Endothelial cell of umbilical vein (primary cell): ENCODE results near the gene DNMT3L. TPM values are rescaled to one million over a fixed set of nuclear protein-coding genes. Genes with fewer than 3 reads are reported as not detected.

Source experiments
- BruUV-seq: library from RNA; stranded (reverse); fragments of 400-500 nt; replicated peaks from 2 replicates; lab custom pipeline; 2021; lab: Mats Ljungman, UMichigan
- CTCF ChIA-PET: fragments of 300-600, 350-600 bp; sonication (Branson Sonifier 250); formaldehyde crosslinking; loops from one replicate; lab custom pipeline; 2021; ENCODE audit warnings: antibody characterized with exemption, inconsistent platforms; lab: Charles Lee
- POLR2A ChIA-PET: fragments of 300-600, 350-600 bp; sonication (Branson Sonifier 250); formaldehyde crosslinking; loops from one replicate; lab custom pipeline; 2021; ENCODE audit warnings: antibody characterized with exemption, inconsistent platforms; lab: Charles Lee
- DNase-seq: peaks from one replicate; pipeline ENCODE4 v3.0.0-alpha.2; 2011; ENCODE audit warnings: low read depth, low spot score
- FAIRE-seq: peaks from 2 replicates; lab custom pipeline; 2011; peaks lifted over from hg19 to GRCh38; lab: Jason Lieb, UNC
- H2AFZ ChIP-seq: 2 replicates; pipeline ENCODE4 v1.6.0; 2012; ENCODE audit warnings: low read depth, low read length, control low read depth, inconsistent platforms
- H3K27ac ChIP-seq: 2 replicates; pipeline ENCODE4 v1.5.1; 2011; ENCODE audit warnings: low read depth, mild to moderate bottlenecking, control low read depth, low read length, moderate library complexity; ENCODE audit not compliant: insufficient read depth
- H3K27me3 ChIP-seq, 2 experiments: 2 replicates each; pipeline versions ENCODE4 v1.6.0 to v1.6.1; 2011; ENCODE audit warnings: low read length in 2 of 2, mixed read lengths in 1 of 2; ENCODE audit not compliant: control insufficient read depth in 2 of 2, insufficient read depth in 2 of 2
- H3K36me3 ChIP-seq, 2 experiments: 2 replicates in 1 of 2; 3 replicates in 1 of 2; pipeline ENCODE4 v1.5.1; 2011; ENCODE audit warnings: low read length in 2 of 2, mild to moderate bottlenecking in 1 of 2, moderate library complexity in 1 of 2; ENCODE audit not compliant: control insufficient read depth in 2 of 2, insufficient read depth in 2 of 2; ENCODE audit errors: extremely low read depth in 1 of 2
- H3K4me1 ChIP-seq: 3 replicates; pipeline ENCODE4 v1.5.1; 2011; ENCODE audit warnings: mild to moderate bottlenecking, low read length; ENCODE audit not compliant: control insufficient read depth, insufficient read depth; ENCODE audit errors: extremely low read depth
- H3K4me2 ChIP-seq: 2 replicates; pipeline ENCODE4 v1.6.1; 2011; ENCODE audit warnings: low read length, control low read depth, mixed read lengths; ENCODE audit not compliant: insufficient read depth
- H3K4me3 ChIP-seq, 3 experiments: fragments of 200-600 bp in 1 of 3; sonication (generic), shearing (Covaris generic) in 1 of 3; replicated peaks in 1 of 3; 2 replicates each; pipeline ENCODE4 v1.5.1; 2011 to 2016; ENCODE audit warnings: control low read depth in 3 of 3, low read length in 3 of 3, mild to moderate bottlenecking in 2 of 3, inconsistent platforms in 1 of 3, low read depth in 1 of 3, moderate library complexity in 1 of 3; ENCODE audit not compliant: insufficient read depth in 1 of 3
- H3K79me2 ChIP-seq: 2 replicates; pipeline ENCODE4 v1.6.0; 2012; ENCODE audit warnings: low read length, inconsistent platforms; ENCODE audit not compliant: control insufficient read depth, insufficient read depth
- H3K9ac ChIP-seq: replicated peaks from 2 replicates; pipeline ENCODE3; 2011; ENCODE audit warnings: low read length, control low read depth; ENCODE audit not compliant: insufficient read depth; ENCODE audit errors: extremely low read depth
- H3K9me1 ChIP-seq: replicated peaks from 3 replicates; pipeline ENCODE4 v1.6.0; 2011; ENCODE audit warnings: mild to moderate bottlenecking, low read length; ENCODE audit not compliant: control insufficient read depth, insufficient read depth; ENCODE audit errors: extremely low read depth
- H3K9me3 ChIP-seq: replicated peaks from 2 replicates; pipeline ENCODE4 v1.5.1; 2012; ENCODE audit warnings: low read length, inconsistent platforms; ENCODE audit not compliant: control insufficient read depth, insufficient read depth
- H4K20me1 ChIP-seq: replicated peaks from 2 replicates; pipeline ENCODE3; 2011; ENCODE audit warnings: mild to moderate bottlenecking, low read length; ENCODE audit not compliant: control insufficient read depth, insufficient read depth; ENCODE audit errors: extremely low read depth
- EZH2 ChIP-seq: IDR thresholded peaks from 2 replicates; pipeline ENCODE4 v1.6.1; 2012; ENCODE audit warnings: borderline replicate concordance, low read depth, mild to moderate bottlenecking, moderate library complexity, low read length, inconsistent platforms; ENCODE audit not compliant: severe bottlenecking
- FOS ChIP-seq: IDR thresholded peaks from 2 replicates; pipeline ENCODE4 v1.6.1; 2011; ENCODE audit warnings: mild to moderate bottlenecking, low read length, moderate library complexity, borderline replicate concordance; ENCODE audit not compliant: insufficient read depth
- GATA2 ChIP-seq: IDR thresholded peaks from 2 replicates; pipeline ENCODE4 v1.7.0; 2011; ENCODE audit warnings: low read depth, mild to moderate bottlenecking, moderate library complexity, mixed read lengths, low read length; ENCODE audit not compliant: insufficient read length, insufficient read depth
- JUN ChIP-seq: IDR thresholded peaks from 2 replicates; pipeline ENCODE4 v1.6.1; 2011; ENCODE audit warnings: borderline replicate concordance, low read depth; ENCODE audit not compliant: insufficient read length, insufficient read depth
- MYC ChIP-seq: IDR thresholded peaks from one replicate; pipeline ENCODE4 v1.6.1; 2011; ENCODE audit warnings: mild to moderate bottlenecking, low read depth, low read length
- POLR2A ChIP-seq: IDR thresholded peaks from 2 replicates; pipeline ENCODE4 v1.6.1; 2012; ENCODE audit warnings: low read depth, mild to moderate bottlenecking, control low read depth, low read length
- POLR2AphosphoS5 ChIP-seq: IDR thresholded peaks from 2 replicates; pipeline ENCODE4 v1.6.1; 2012; ENCODE audit warnings: low read depth, mild to moderate bottlenecking, control low read depth, low read length, moderate library complexity; ENCODE audit not compliant: insufficient read depth
- dilution Hi-C: fragments of 300-500 bp; cut with MboI; formaldehyde crosslinking; loops from one replicate; pipeline ENCODE4 v1.15.0; 2019; ENCODE audit warnings: low sequenced_read_pairs; ENCODE audit not compliant: extremely low pct_ligation_motif_present
- intact Hi-C: fragments of 100-400 bp; cut with micrococcal nuclease; formaldehyde crosslinking; loops from one replicate; pipeline ENCODE4 v1.10.0; 2022
- polyA plus RNA-seq, 4 experiments: library from polyadenylated mRNA; depleted of rRNA in 3 of 4; stranded (reverse) in 3 of 4; unstranded in 1 of 4; fragments of >200 nt; gene quantifications; 2 replicates each; pipeline versions ENCODE4 v1.2.1 to v1.2.3, GENCODE V29; 2011 to 2012; ENCODE audit warnings: missing spikeins in 1 of 4
- total RNA-seq: library from RNA; stranded (reverse); gene quantifications from 2 replicates; pipeline ENCODE4 v1.2.3, GENCODE V29; 2021
- TF ChIP-seq, protein P1 (sequence below), 2 donors: IDR thresholded peaks; 1 replicate in 1 of 2; 2 replicates in 1 of 2; pipeline ENCODE4 v1.5.1; 2011; ENCODE audit warnings: low read length in 2 of 2, mild to moderate bottlenecking in 2 of 2, moderate library complexity in 2 of 2, control low read depth in 1 of 2, inconsistent platforms in 1 of 2, low read depth in 1 of 2; ENCODE audit not compliant: insufficient read depth in 1 of 2; ENCODE audit errors: extremely low read depth in 1 of 2
- TF ChIP-seq, protein P2 (sequence below): IDR thresholded peaks from 2 replicates; pipeline ENCODE4 v1.6.1; 2011; ENCODE audit not compliant: insufficient read depth, insufficient read length

The DNMT3L gene
- total and polyA plus RNA-seq, 2 donors (not counting 3 experiments of a cell fraction or from before 2014, with no cell fraction given), result not detected

GRCh38 chr21:44299458-44300261 lies 38.0 kb upstream of the DNMT3L start, which contains the start of gene PFKL:
Gene PFKL (plus strand): TSS chr21:44300053. CDS start chr21:44300106, 53 bp downstream.
- Histone ChIP-seq H3K4me1 (peaks cover 12% of the 10 kb centered on the region), H3K9ac (peak within 1 kb of the TSS; percentile 79), H3K4me2 (peak within 1 kb of the TSS; percentile 77), H3K9me1 (no peaks in the 10 kb centered on the region), H3K9me3 (no peaks in the 10 kb centered on the region), H4K20me1 (no peaks in the 10 kb centered on the region), H3K4me3 (peak within 1 kb of the TSS; percentile 57 to 82 (median 65)), H2AFZ (peak within 1 kb of the TSS; percentile 92), H3K79me2 (peaks cover 32% of the 10 kb centered on the region), H3K27me3 (no peaks in the 10 kb centered on the region), H3K36me3 (no peaks in the 10 kb centered on the region), H3K27ac (peak within 1 kb of the TSS; percentile 68)
- ChIA-PET CTCF (interaction anchor here (1.0 to 1.2 kb wide), 2 partner anchors 25 to 286 kb away, joined by 3 read pairs; no protein-coding TSS in a partner anchor), POLR2A (no interaction called here)
- dilution Hi-C loops (no loop called here), intact Hi-C loops (no loop called here)
- TSS peak; percentile 59 for BruUV-seq
- DNase-seq (peak; percentile 38), FAIRE-seq (no peak)
- TF ChIP-seq, protein P1, sequence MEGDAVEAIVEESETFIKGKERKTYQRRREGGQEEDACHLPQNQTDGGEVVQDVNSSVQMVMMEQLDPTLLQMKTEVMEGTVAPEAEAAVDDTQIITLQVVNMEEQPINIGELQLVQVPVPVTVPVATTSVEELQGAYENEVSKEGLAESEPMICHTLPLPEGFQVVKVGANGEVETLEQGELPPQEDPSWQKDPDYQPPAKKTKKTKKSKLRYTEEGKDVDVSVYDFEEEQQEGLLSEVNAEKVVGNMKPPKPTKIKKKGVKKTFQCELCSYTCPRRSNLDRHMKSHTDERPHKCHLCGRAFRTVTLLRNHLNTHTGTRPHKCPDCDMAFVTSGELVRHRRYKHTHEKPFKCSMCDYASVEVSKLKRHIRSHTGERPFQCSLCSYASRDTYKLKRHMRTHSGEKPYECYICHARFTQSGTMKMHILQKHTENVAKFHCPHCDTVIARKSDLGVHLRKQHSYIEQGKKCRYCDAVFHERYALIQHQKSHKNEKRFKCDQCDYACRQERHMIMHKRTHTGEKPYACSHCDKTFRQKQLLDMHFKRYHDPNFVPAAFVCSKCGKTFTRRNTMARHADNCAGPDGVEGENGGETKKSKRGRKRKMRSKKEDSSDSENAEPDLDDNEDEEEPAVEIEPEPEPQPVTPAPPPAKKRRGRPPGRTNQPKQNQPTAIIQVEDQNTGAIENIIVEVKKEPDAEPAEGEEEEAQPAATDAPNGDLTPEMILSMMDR (IDR thresholded peaks at IDR 0.05; ENCODE audit: extremely low read depth in 1 of 2, insufficient read depth in 1 of 2, low read depth in 1 of 2, low read length in 2 of 2), result no peak
- TF ChIP-seq MYC (no peak), FOS (no peak), POLR2AphosphoS5 (peak; percentile 52), EZH2 (no peak), JUN (no peak), POLR2A (peak; percentile 51), GATA2 (no peak)
- TF ChIP-seq, protein P2, sequence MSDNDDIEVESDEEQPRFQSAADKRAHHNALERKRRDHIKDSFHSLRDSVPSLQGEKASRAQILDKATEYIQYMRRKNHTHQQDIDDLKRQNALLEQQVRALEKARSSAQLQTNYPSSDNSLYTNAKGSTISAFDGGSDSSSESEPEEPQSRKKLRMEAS, result no peak
